KMS-11 (cell line): Measurements from ENCODE around the gene CDH15.

Experiments used
- H2AFZ ChIP-seq: fragments of 200-600 bp; sonication (generic); 2 replicates; pipeline ENCODE4 v1.6.1; 2016; ENCODE audit warnings: antibody characterized with exemption, mixed run types, low read depth
- H3K27ac ChIP-seq: fragments of 200-600 bp; sonication (generic); 2 replicates; pipeline ENCODE4 v1.6.1; 2016; ENCODE audit warnings: mild to moderate bottlenecking, mixed run types
- H3K27me3 ChIP-seq: fragments of 200-600 bp; sonication (generic); 2 replicates; pipeline ENCODE4 v1.6.1; 2017; ENCODE audit warnings: mild to moderate bottlenecking, low read depth, mixed run types, moderate library complexity; ENCODE audit not compliant: insufficient read depth
- H3K36me3 ChIP-seq: fragments of 200-600 bp; sonication (generic); 2 replicates; pipeline ENCODE4 v1.6.1; 2017; ENCODE audit warnings: mild to moderate bottlenecking, mixed run types; ENCODE audit not compliant: insufficient read depth
- H3K4me1 ChIP-seq: fragments of 200-600 bp; sonication (generic); 2 replicates; pipeline ENCODE4 v1.6.1; 2016; ENCODE audit warnings: mild to moderate bottlenecking, low read depth, mixed run types; ENCODE audit not compliant: poor library complexity, severe bottlenecking
- H3K4me2 ChIP-seq: fragments of 200-600 bp; sonication (generic); 2 replicates; pipeline ENCODE4 v1.7.0; 2016; ENCODE audit warnings: mild to moderate bottlenecking, mixed run types
- H3K4me3 ChIP-seq: fragments of 200-600 bp; sonication (generic); IDR thresholded peaks from 2 replicates; pipeline ENCODE4 v1.6.1; 2017; ENCODE audit warnings: low read depth, low read length, mixed read lengths; ENCODE audit not compliant: insufficient read depth
- H3K79me2 ChIP-seq: fragments of 200-600 bp; sonication (generic); 2 replicates; pipeline ENCODE4 v1.6.1; 2016; ENCODE audit warnings: low read depth, mixed run types; ENCODE audit not compliant: insufficient read depth
- H3K9ac ChIP-seq: fragments of 200-600 bp; sonication (generic); 2 replicates; pipeline ENCODE4 v1.6.1; 2016; ENCODE audit warnings: mild to moderate bottlenecking, mixed run types
- H4K20me1 ChIP-seq: fragments of 200-600 bp; sonication (generic); 2 replicates; pipeline ENCODE4 v1.6.1; 2016; ENCODE audit warnings: mild to moderate bottlenecking, mixed run types; ENCODE audit not compliant: insufficient read depth
- CTCF ChIP-seq: fragments of 200-600 bp; sonication (generic); conservative IDR thresholded peaks from 2 replicates; pipeline ENCODE4 v1.6.1; 2017; ENCODE audit warnings: low read depth, mild to moderate bottlenecking, antibody characterized with exemption, low read length, moderate library complexity, mixed read lengths

CDH15 gene

GRCh38 chr16:89201439-89202377 lies 30.2 kb downstream of the CDH15 start:
- no peak overlapping the region for H3K4me3 ChIP-seq
- no peaks in the 10 kb centered on the region for H3K4me1 ChIP-seq
- no peak overlapping the region for H3K27ac ChIP-seq
- no peak for TF ChIP-seq CTCF
- H3K9ac ChIP-seq: no peak overlapping the region
- H3K4me2 ChIP-seq: no peak overlapping the region
- H2AFZ ChIP-seq: no peak overlapping the region
- no peaks in the 10 kb centered on the region for H3K79me2 ChIP-seq
- H3K27me3 ChIP-seq: peaks cover 66% of the 10 kb centered on the region
- H3K36me3 ChIP-seq: no peaks in the 10 kb centered on the region
- no peaks in the 10 kb centered on the region for H4K20me1 ChIP-seq

- no peaks in the 10 kb centered on the region for H4K20me1 ChIP-seq
- H2AFZ ChIP-seq: no peak overlapping the region
- H3K36me3 ChIP-seq: no peaks in the 10 kb centered on the region
- no peak overlapping the region for H3K4me2 ChIP-seq
- H3K9ac ChIP-seq: no peak overlapping the region
- TF ChIP-seq CTCF: no peak
- no peak overlapping the region for H3K4me3 ChIP-seq
- no peaks in the 10 kb centered on the region for H3K4me1 ChIP-seq
- H3K79me2 ChIP-seq: no peaks in the 10 kb centered on the region
- peaks cover 71% of the 10 kb centered on the region for H3K27me3 ChIP-seq
- no peak overlapping the region for H3K27ac ChIP-seq
Observed at GRCh38 chr16:89202422-89203215, 31.1 kb downstream of the CDH15 start.

GRCh38 chr16:89207993-89208392 lies 36.4 kb downstream of the CDH15 start:
- TF ChIP-seq CTCF: no peak
- no peak overlapping the region for H3K27ac ChIP-seq
- no peak overlapping the region for H3K4me3 ChIP-seq

GRCh38 chr16:89209522-89210044 lies 38.0 kb downstream of the CDH15 start:
- Histone ChIP-seq H3K4me3 (no peak overlapping the region), H3K36me3 (no peaks in the 10 kb centered on the region), H3K9ac (no peak overlapping the region), H2AFZ (no peak overlapping the region), H3K4me1 (peaks cover 2% of the 10 kb centered on the region), H3K27ac (no peak overlapping the region), H3K4me2 (no peak overlapping the region), H4K20me1 (no peaks in the 10 kb centered on the region), H3K27me3 (peaks cover 71% of the 10 kb centered on the region), H3K79me2 (no peaks in the 10 kb centered on the region)
- TF ChIP-seq CTCF: no peak

More at GRCh38 chr16:89207993-89208392, 36.4 kb downstream of the CDH15 start:
- Histone ChIP-seq H3K79me2 (no peaks in the 10 kb centered on the region), H4K20me1 (no peaks in the 10 kb centered on the region), H3K36me3 (no peaks in the 10 kb centered on the region), H3K9ac (no peak overlapping the region), H3K4me1 (peaks cover 2% of the 10 kb centered on the region), H3K4me2 (no peak overlapping the region), H2AFZ (no peak overlapping the region), H3K27me3 (peaks cover 85% of the 10 kb centered on the region)
